ENCODE measurements around the gene PPM1H. TPM values are rescaled to one million over a fixed set of nuclear protein-coding genes. Genes with fewer than 3 reads are reported as not detected.

Gene PPM1H
- total RNA-seq, 2 experiments from 2014 or later, result 0.07 TPM; not detected in 1

GRCh38 chr12:62625228-62625627 lies 309.7 kb downstream of the PPM1H start:
- no peak overlapping the region for H3K27ac Mint-ChIP-seq
- POLR2A ChIA-PET, result interaction anchor here (0.6 to 1.0 kb wide), 2 partner anchors 19 to 149 kb away, joined by 3 read pairs; no protein-coding TSS in a partner anchor
- no peak for TF ChIP-seq CTCF (IDR thresholded peaks at IDR 0.05)
- H3K27me3 Mint-ChIP-seq, result peaks cover 28% of the 10 kb centered on the region
- H3K4me1 Mint-ChIP-seq (ENCODE audit: low read depth), result peaks cover 2% of the 10 kb centered on the region
- no peaks in the 10 kb centered on the region for H3K9me3 Mint-ChIP-seq
- ATAC-seq (no peak), DNase-seq (no peak)
- intact Hi-C loops (cut with micrococcal nuclease), result no loop called here
- no peaks in the 10 kb centered on the region for H3K36me3 Mint-ChIP-seq (ENCODE audit: low read depth)
- CTCF ChIA-PET, result interaction anchor here (1.1 kb wide), 1 partner anchor 11 kb away, joined by 3 read pairs; no protein-coding TSS in a partner anchor
- H3K4me3 Mint-ChIP-seq, result no peak overlapping the region

- no peak for DNase-seq
- H3K36me3 Mint-ChIP-seq (ENCODE audit: low read depth), result no peaks in the 10 kb centered on the region
- intact Hi-C loops (cut with micrococcal nuclease), result no loop called here
- H3K27ac Mint-ChIP-seq, result no peak overlapping the region
- CTCF ChIA-PET, result no interaction called here
- no peak for ATAC-seq
- no peak overlapping the region for H3K4me3 Mint-ChIP-seq
- H3K27me3 Mint-ChIP-seq, result peaks cover 12% of the 10 kb centered on the region
- H3K9me3 Mint-ChIP-seq, result no peaks in the 10 kb centered on the region
- H3K4me1 Mint-ChIP-seq (ENCODE audit: low read depth), result peaks cover 7% of the 10 kb centered on the region
- TF ChIP-seq CTCF (IDR thresholded peaks at IDR 0.05), result no peak
- POLR2A ChIA-PET, result interaction anchor here (1.2 kb wide), 1 partner anchor 19 kb away, joined by 4 read pairs; no protein-coding TSS in a partner anchor
These were observed 312.8 kb downstream of the PPM1H start for GRCh38 chr12:62622177-62622576.

GRCh38 chr12:62621101-62621638 lies 313.8 kb downstream of the PPM1H start:
- no peaks in the 10 kb centered on the region for H3K9me3 Mint-ChIP-seq
- DNase-seq (no peak), ATAC-seq (no peak)
- peaks cover 2% of the 10 kb centered on the region for H3K36me3 Mint-ChIP-seq (ENCODE audit: low read depth)
- H3K27me3 Mint-ChIP-seq, result peaks cover 7% of the 10 kb centered on the region
- H3K4me1 Mint-ChIP-seq (ENCODE audit: low read depth), result peaks cover 7% of the 10 kb centered on the region
- intact Hi-C loops (cut with micrococcal nuclease), result no loop called here
- no peak overlapping the region for H3K27ac Mint-ChIP-seq
- no peak overlapping the region for H3K4me3 Mint-ChIP-seq
- TF ChIP-seq CTCF (IDR thresholded peaks at IDR 0.05), result no peak
- ChIA-PET POLR2A (interaction anchor here (1.2 kb wide), 1 partner anchor 18 kb away, joined by 4 read pairs; no protein-coding TSS in a partner anchor), CTCF (interaction anchor here (0.7 to 1.4 kb wide), 2 partner anchors 8 to 172 kb away, joined by 3 read pairs; no protein-coding TSS in a partner anchor)

GRCh38 chr12:62618930-62619329 lies 316.0 kb downstream of the PPM1H start:
- CTCF ChIA-PET, result no interaction called here
- peaks cover 7% of the 10 kb centered on the region for H3K4me1 Mint-ChIP-seq (ENCODE audit: low read depth)
- peaks cover 2% of the 10 kb centered on the region for H3K36me3 Mint-ChIP-seq (ENCODE audit: low read depth)
- intact Hi-C loops (cut with micrococcal nuclease), result no loop called here
- no peak overlapping the region for H3K4me3 Mint-ChIP-seq
- no peak overlapping the region for H3K27ac Mint-ChIP-seq
- no peak for DNase-seq
- POLR2A ChIA-PET, result interaction anchor here (1.2 kb wide), 1 partner anchor 12 kb away, joined by 4 read pairs; no protein-coding TSS in a partner anchor
- H3K9me3 Mint-ChIP-seq, result no peaks in the 10 kb centered on the region
- no peak for ATAC-seq
- no peak for TF ChIP-seq CTCF (IDR thresholded peaks at IDR 0.05)
- H3K27me3 Mint-ChIP-seq, result no peaks in the 10 kb centered on the region

GRCh38 chr12:62618319-62618718 lies 316.6 kb downstream of the PPM1H start:
- ATAC-seq, result no peak
- CTCF ChIA-PET, result interaction anchor here (1.2 to 1.4 kb wide), 2 partner anchors 23 to 176 kb away, joined by 5 read pairs; no protein-coding TSS in a partner anchor
- TF ChIP-seq CTCF (IDR thresholded peaks at IDR 0.05), result no peak
- H3K4me1 Mint-ChIP-seq (ENCODE audit: low read depth), result peaks cover 7% of the 10 kb centered on the region
- H3K4me3 Mint-ChIP-seq, result no peak overlapping the region
- POLR2A ChIA-PET, result interaction anchor here (0.6 to 1.2 kb wide), 2 partner anchors 12 to 33 kb away, joined by 3 to 4 read pairs; no protein-coding TSS in a partner anchor
- intact Hi-C loops (cut with micrococcal nuclease), result no loop called here
- no peak for DNase-seq
- H3K27ac Mint-ChIP-seq, result no peak overlapping the region
- H3K9me3 Mint-ChIP-seq, result no peaks in the 10 kb centered on the region
- H3K36me3 Mint-ChIP-seq (ENCODE audit: low read depth), result peaks cover 2% of the 10 kb centered on the region
- H3K27me3 Mint-ChIP-seq, result no peaks in the 10 kb centered on the region

Measured in activated CD8-positive, alpha-beta T cell treated with anti-CD3 and anti-CD28 coated beads for 36 hours (primary cell).